Mesenchymal stem cell (in vitro differentiated cells and primary cell): ENCODE data around the gene ATP8B1.

ENCODE experiments used
- DNase-seq: peaks from one replicate; pipeline ENCODE4 v3.0.0-alpha.2; 2013
- H2AFZ ChIP-seq: one replicate; pipeline ENCODE4 v1.6.1; 2013; ENCODE audit warnings: low read depth, mild to moderate bottlenecking, control low read depth, inconsistent platforms, low read length, moderate library complexity
- H2AK5ac ChIP-seq: 2 replicates; pipeline ENCODE4 v1.6.1; 2013; ENCODE audit warnings: low read length, moderate library complexity, mild to moderate bottlenecking, inconsistent platforms; ENCODE audit not compliant: severe bottlenecking
- H2BK120ac ChIP-seq: one replicate; pipeline ENCODE4 v1.6.1; 2013; ENCODE audit warnings: low read depth, mild to moderate bottlenecking, inconsistent platforms, low read length, moderate library complexity
- H2BK12ac ChIP-seq, 2 experiments: one replicate each; pipeline ENCODE4 v1.6.1; 2013; ENCODE audit warnings: inconsistent platforms in 2 of 2, low read length in 2 of 2, mild to moderate bottlenecking in 2 of 2, moderate library complexity in 2 of 2, control low read depth in 1 of 2
- H2BK15ac ChIP-seq: one replicate; pipeline ENCODE4 v1.6.1; 2013; ENCODE audit warnings: mild to moderate bottlenecking, low read depth, inconsistent platforms; ENCODE audit not compliant: poor library complexity, severe bottlenecking
- H2BK5ac ChIP-seq: 2 replicates; pipeline ENCODE4 v1.6.1; 2013; ENCODE audit warnings: low read depth, mild to moderate bottlenecking, low read length, control low read depth, inconsistent platforms; ENCODE audit not compliant: poor library complexity, severe bottlenecking
- H3K14ac ChIP-seq, 2 experiments: one replicate each; pipeline ENCODE4 v1.6.1; 2013; ENCODE audit warnings: inconsistent platforms in 2 of 2, low read length in 2 of 2, control low read depth in 1 of 2, mild to moderate bottlenecking in 1 of 2, moderate library complexity in 1 of 2
- H3K18ac ChIP-seq, 2 experiments: one replicate each; pipeline ENCODE4 v1.6.1; 2013; ENCODE audit warnings: inconsistent platforms in 2 of 2, low read length in 2 of 2, control low read depth in 1 of 2, low read depth in 1 of 2, mild to moderate bottlenecking in 1 of 2
- H3K23ac ChIP-seq, 2 experiments: one replicate each; pipeline ENCODE4 v1.6.1; 2013; ENCODE audit warnings: inconsistent platforms in 2 of 2, low read length in 2 of 2, mild to moderate bottlenecking in 2 of 2, moderate library complexity in 2 of 2, control low read depth in 1 of 2
- H3K27ac ChIP-seq: 2 replicates; pipeline ENCODE4 v1.5.1; 2013; ENCODE audit warnings: mild to moderate bottlenecking, moderate library complexity, low read length, control low read depth, inconsistent platforms; ENCODE audit not compliant: poor library complexity, severe bottlenecking
- H3K27me3 ChIP-seq, 2 experiments: 2 replicates each; pipeline versions ENCODE4 v1.6.1 to v1.7.0; 2013; ENCODE audit warnings: low read length in 2 of 2, mild to moderate bottlenecking in 2 of 2, moderate library complexity in 2 of 2, control low read depth in 1 of 2, inconsistent platforms in 1 of 2; ENCODE audit not compliant: control insufficient read depth in 1 of 2, insufficient read depth in 1 of 2
- H3K36me3 ChIP-seq, 2 experiments: 2 replicates each; pipeline versions ENCODE4 v1.6.1 to v1.7.0; 2013; ENCODE audit warnings: low read length in 2 of 2, control low read depth in 1 of 2, inconsistent platforms in 1 of 2, low read depth in 1 of 2, mild to moderate bottlenecking in 1 of 2; ENCODE audit not compliant: insufficient read depth in 2 of 2, control insufficient read depth in 1 of 2
- H3K4ac ChIP-seq, 2 experiments: one replicate each; pipeline ENCODE4 v1.6.1; 2013; ENCODE audit warnings: inconsistent platforms in 2 of 2, low read length in 2 of 2, mild to moderate bottlenecking in 2 of 2, moderate library complexity in 2 of 2, control low read depth in 1 of 2, low read depth in 1 of 2
- H3K4me1 ChIP-seq: 2 replicates; pipeline ENCODE4 v1.6.1; 2013; ENCODE audit warnings: low read depth, low read length, control low read depth; ENCODE audit not compliant: control insufficient read depth, insufficient read depth
- H3K4me2 ChIP-seq: 2 replicates; pipeline ENCODE4 v1.6.1; 2013; ENCODE audit warnings: low read length, mild to moderate bottlenecking, inconsistent platforms; ENCODE audit not compliant: poor library complexity, severe bottlenecking
- H3K4me3 ChIP-seq, 2 experiments: 2 replicates each; pipeline versions ENCODE4 v1.5.1 to v1.7.0; 2013; ENCODE audit warnings: low read length in 2 of 2, mild to moderate bottlenecking in 2 of 2, control low read depth in 1 of 2, low read depth in 1 of 2; ENCODE audit not compliant: insufficient read depth in 1 of 2
- H3K79me1 ChIP-seq: replicated peaks from 2 replicates; pipeline ENCODE4 v1.6.1; 2013; ENCODE audit warnings: mild to moderate bottlenecking, control low read depth, low read length, inconsistent platforms; ENCODE audit not compliant: poor library complexity, severe bottlenecking
- H3K9ac ChIP-seq: 2 replicates; pipeline ENCODE4 v1.7.0; 2013; ENCODE audit warnings: mild to moderate bottlenecking, low read length, moderate library complexity
- H3K9me3 ChIP-seq: 2 replicates; pipeline ENCODE4 v1.7.0; 2013; ENCODE audit warnings: mild to moderate bottlenecking, low read length; ENCODE audit not compliant: control insufficient read depth
- H4K8ac ChIP-seq: one replicate; pipeline ENCODE4 v1.6.1; 2013; ENCODE audit warnings: inconsistent platforms, mild to moderate bottlenecking, low read length, moderate library complexity
- H4K91ac ChIP-seq: one replicate; pipeline ENCODE4 v1.6.1; 2013; ENCODE audit warnings: mild to moderate bottlenecking, low read length, inconsistent platforms
- WGBS: methylation state at CpG from one replicate; pipeline ENCODE4 v1.1.7; 2013; ENCODE audit warnings: mixed read lengths; 5-methylcytosine and 5-hydroxymethylcytosine counted together

ATP8B1 gene

GRCh38 chr18:57624988-57625387 lies 178.1 kb downstream of the ATP8B1 start:
- Histone ChIP-seq H3K18ac (no peak overlapping the region), H3K9ac (no peak overlapping the region), H3K36me3 (peaks cover 0 to 1% of the 10 kb centered on the region in 2 experiments), H3K14ac (no peak overlapping the region), H2BK120ac (no peak overlapping the region), H4K91ac (peak overlapping the region; percentile 15), H3K23ac (no peak overlapping the region), H3K27ac (no peak overlapping the region), H2BK12ac (no peak overlapping the region), H4K8ac (peak overlapping the region; percentile 55), H2BK5ac (no peak overlapping the region), H2AK5ac (no peak overlapping the region), H3K4me3 (no peak overlapping the region), H3K4me1 (peaks cover 5% of the 10 kb centered on the region), H3K79me1 (no peaks in the 10 kb centered on the region), H2BK15ac (no peak overlapping the region), H2AFZ (no peak overlapping the region), H3K4me2 (no peak overlapping the region), H3K27me3 (no peaks in the 10 kb centered on the region), H3K4ac (no peak overlapping the region), H3K9me3 (no peaks in the 10 kb centered on the region)
- 64% methylated on average over 4 of the region's 4 CpGs for WGBS
- DNase-seq, result peak; percentile 41

GRCh38 chr18:57621246-57621604 lies 181.9 kb downstream of the ATP8B1 start:
- H2BK12ac ChIP-seq, result peak overlapping the region in 1 of 2 experiments; percentile 47
- H3K4me2 ChIP-seq, result peak overlapping the region; percentile 65
- peak overlapping the region; percentile 32 for H2BK5ac ChIP-seq
- no peak overlapping the region for H2AK5ac ChIP-seq
- H3K27me3 ChIP-seq, result no peaks in the 10 kb centered on the region
- H3K23ac ChIP-seq, result no peak overlapping the region
- H3K14ac ChIP-seq, result peak overlapping the region in 1 of 2 experiments; percentile 95
- peak overlapping the region; percentile 98 for H3K9ac ChIP-seq
- H3K4ac ChIP-seq, result peak overlapping the region in 1 of 2 experiments; percentile 70
- peak overlapping the region; percentile 94 to 96 for H3K18ac ChIP-seq
- H3K79me1 ChIP-seq, result peaks cover 6% of the 10 kb centered on the region
- peak overlapping the region; percentile 91 to 95 for H3K4me3 ChIP-seq
- peaks cover 7 to 25% of the 10 kb centered on the region in 2 experiments for H3K36me3 ChIP-seq
- peaks cover 8% of the 10 kb centered on the region for H3K4me1 ChIP-seq
- DNase-seq, result no peak
- peak overlapping the region; percentile 78 for H4K91ac ChIP-seq
- peak overlapping the region; percentile 15 for H2BK120ac ChIP-seq
- peak overlapping the region; percentile 87 for H3K27ac ChIP-seq
- peak overlapping the region; percentile 48 for H2BK15ac ChIP-seq
- no peak overlapping the region for H4K8ac ChIP-seq
- 2% methylated on average over 15 of the region's 20 CpGs for WGBS
- H3K9me3 ChIP-seq, result no peaks in the 10 kb centered on the region
- H2AFZ ChIP-seq, result no peak overlapping the region

- no peak overlapping the region for H3K23ac ChIP-seq
- H4K8ac ChIP-seq, result no peak overlapping the region
These were observed 183.2 kb downstream of the ATP8B1 start for GRCh38 chr18:57619876-57620275.

GRCh38 chr18:57618910-57619309 lies 184.2 kb downstream of the ATP8B1 start:
- Histone ChIP-seq H3K27ac (no peak overlapping the region), H3K14ac (no peak overlapping the region), H3K9ac (no peak overlapping the region), H2AFZ (no peak overlapping the region), H2AK5ac (no peak overlapping the region), H3K79me1 (peaks cover 9% of the 10 kb centered on the region), H2BK12ac (no peak overlapping the region), H4K8ac (no peak overlapping the region), H3K4me2 (no peak overlapping the region), H2BK5ac (no peak overlapping the region), H3K23ac (no peak overlapping the region), H3K9me3 (no peaks in the 10 kb centered on the region), H3K36me3 (peaks cover 17 to 42% of the 10 kb centered on the region in 2 experiments), H2BK15ac (no peak overlapping the region), H3K4me1 (peaks cover 8% of the 10 kb centered on the region), H3K27me3 (no peaks in the 10 kb centered on the region), H3K18ac (no peak overlapping the region), H3K4ac (no peak overlapping the region), H4K91ac (no peak overlapping the region), H2BK120ac (no peak overlapping the region), H3K4me3 (no peak overlapping the region)
- 94% methylated on average over 2 of the region's 3 CpGs for WGBS
- no peak for DNase-seq

More at GRCh38 chr18:57619876-57620275, 183.2 kb downstream of the ATP8B1 start:
- H2BK5ac ChIP-seq, result no peak overlapping the region
- peak overlapping the region in 1 of 2 experiments; percentile 91 for H3K4me3 ChIP-seq
- H3K9ac ChIP-seq, result peak overlapping the region; percentile 98
- no peak overlapping the region for H3K4me2 ChIP-seq
- H3K18ac ChIP-seq, result no peak overlapping the region
- no peak overlapping the region for H2BK15ac ChIP-seq
- peak overlapping the region; percentile 55 for H3K27ac ChIP-seq
- no peak for DNase-seq
- no peaks in the 10 kb centered on the region for H3K9me3 ChIP-seq
- peaks cover 7% of the 10 kb centered on the region for H3K79me1 ChIP-seq
- no peak overlapping the region for H3K14ac ChIP-seq
- no peak overlapping the region for H3K4ac ChIP-seq
- no peak overlapping the region for H2BK12ac ChIP-seq
- peaks cover 10 to 34% of the 10 kb centered on the region in 2 experiments for H3K36me3 ChIP-seq
- 100% methylated on average over 2 of the region's 3 CpGs for WGBS
- H3K4me1 ChIP-seq, result peaks cover 8% of the 10 kb centered on the region
- H2AFZ ChIP-seq, result no peak overlapping the region
- H3K27me3 ChIP-seq, result no peaks in the 10 kb centered on the region
- no peak overlapping the region for H2BK120ac ChIP-seq
- H2AK5ac ChIP-seq, result no peak overlapping the region
- H4K91ac ChIP-seq, result peak overlapping the region; percentile 18
